H9 (cell line): ENCODE measurements around the gene CTU2. TPM values are rescaled to one million over a fixed set of nuclear protein-coding genes. Genes with fewer than 3 reads are reported as not detected.
A peak's percentile ranks its signal among the peaks of the same experiment; 100 is the strongest.

Source experiments
- DNase-seq: peaks from one replicate; pipeline ENCODE4 v3.0.0-alpha.2; 2017
- H2AFZ ChIP-seq: one replicate; pipeline ENCODE4 v1.6.1; 2013; ENCODE audit warnings: mild to moderate bottlenecking, low read length, control low read depth, moderate library complexity
- H2AK5ac ChIP-seq: 2 replicates; pipeline ENCODE4 v1.6.1; 2013; ENCODE audit warnings: low read length, control low read depth, mixed read lengths; ENCODE audit not compliant: insufficient read length
- H2BK120ac ChIP-seq: one replicate; pipeline ENCODE4 v1.6.1; 2013; ENCODE audit warnings: low read depth, mild to moderate bottlenecking, low read length, control low read depth, inconsistent platforms; ENCODE audit not compliant: poor library complexity, severe bottlenecking
- H2BK12ac ChIP-seq: 2 replicates; pipeline ENCODE4 v1.6.1; 2013; ENCODE audit warnings: low read length, control low read depth, mixed read lengths, low read depth; ENCODE audit not compliant: insufficient read length
- H2BK15ac ChIP-seq: 2 replicates; pipeline ENCODE4 v1.6.1; 2013; ENCODE audit warnings: low read depth, low read length, control low read depth
- H2BK20ac ChIP-seq: one replicate; pipeline ENCODE4 v1.6.1; 2013; ENCODE audit warnings: low read depth, mild to moderate bottlenecking, low read length, control low read depth, inconsistent platforms; ENCODE audit not compliant: poor library complexity, severe bottlenecking
- H2BK5ac ChIP-seq: 2 replicates; pipeline ENCODE4 v1.6.1; 2013; ENCODE audit warnings: low read length, control low read depth, mixed read lengths; ENCODE audit not compliant: insufficient read length
- H3K14ac ChIP-seq: 2 replicates; pipeline ENCODE4 v1.6.1; 2013; ENCODE audit warnings: low read length, control low read depth; ENCODE audit not compliant: insufficient read depth
- H3K18ac ChIP-seq: 2 replicates; pipeline ENCODE4 v1.6.1; 2013; ENCODE audit warnings: low read depth, mild to moderate bottlenecking, mixed read lengths, low read length, control low read depth; ENCODE audit not compliant: insufficient read length
- H3K23ac ChIP-seq: 2 replicates; pipeline ENCODE4 v1.6.1; 2013; ENCODE audit warnings: low read length, control low read depth, mixed read lengths, low read depth; ENCODE audit not compliant: insufficient read length
- H3K23me2 ChIP-seq: 2 replicates; pipeline ENCODE4 v1.6.1; 2013; ENCODE audit warnings: low read depth, mild to moderate bottlenecking, mixed read lengths, low read length, control low read depth; ENCODE audit not compliant: insufficient read length, poor library complexity, severe bottlenecking
- H3K27ac ChIP-seq: 2 replicates; pipeline ENCODE4 v1.5.1; 2013; ENCODE audit warnings: low read length, control low read depth, mixed read lengths, low read depth; ENCODE audit not compliant: insufficient read length
- H3K27me3 ChIP-seq: 2 replicates; pipeline ENCODE4 v1.6.1; 2013; ENCODE audit warnings: low read length, control low read depth, inconsistent platforms; ENCODE audit not compliant: insufficient read depth
- H3K4ac ChIP-seq: 2 replicates; pipeline ENCODE4 v1.6.1; 2013; ENCODE audit warnings: low read depth, mild to moderate bottlenecking, control low read depth, inconsistent platforms, low read length, moderate library complexity
- H3K4me1 ChIP-seq: 2 replicates; pipeline ENCODE4 v1.6.1; 2013; ENCODE audit warnings: low read length, control low read depth, inconsistent platforms; ENCODE audit not compliant: insufficient read depth
- H3K4me2 ChIP-seq: 2 replicates; pipeline ENCODE4 v1.6.1; 2013; ENCODE audit warnings: low read length, control low read depth, mixed read lengths; ENCODE audit not compliant: insufficient read length, insufficient read depth
- H3K56ac ChIP-seq: 2 replicates; pipeline ENCODE4 v1.6.1; 2013; ENCODE audit warnings: low read depth, mild to moderate bottlenecking, mixed read lengths, low read length, control low read depth; ENCODE audit not compliant: insufficient read length
- H3K79me1 ChIP-seq: 2 replicates; pipeline ENCODE4 v1.6.1; 2013; ENCODE audit warnings: low read depth, mild to moderate bottlenecking, moderate library complexity, low read length, control low read depth, inconsistent platforms; ENCODE audit not compliant: insufficient read depth, poor library complexity, severe bottlenecking
- H3K79me2 ChIP-seq: 2 replicates; pipeline ENCODE4 v1.6.1; 2013; ENCODE audit warnings: low read length, control low read depth, inconsistent platforms; ENCODE audit not compliant: insufficient read depth
- H3K9ac ChIP-seq: 2 replicates; pipeline ENCODE4 v1.6.1; 2013; ENCODE audit warnings: low read length, control low read depth, mixed read lengths; ENCODE audit not compliant: insufficient read length; ENCODE audit errors: extremely low read depth
- H3K9me3 ChIP-seq: one replicate; pipeline ENCODE4 v1.6.1; 2013; ENCODE audit warnings: low read depth, low read length, inconsistent platforms; ENCODE audit not compliant: control insufficient read depth
- H3T11ph ChIP-seq: one replicate; pipeline ENCODE4 v1.6.1; 2013; ENCODE audit warnings: mild to moderate bottlenecking, low read length, control low read depth, inconsistent platforms
- H4K20me1 ChIP-seq: one replicate; pipeline ENCODE4 v1.6.1; 2013; ENCODE audit not compliant: control insufficient read depth, insufficient read length, insufficient read depth
- H4K5ac ChIP-seq: 2 replicates; pipeline ENCODE4 v1.6.1; 2013; ENCODE audit warnings: low read depth, mild to moderate bottlenecking, mixed read lengths, low read length, control low read depth; ENCODE audit not compliant: insufficient read length
- H4K8ac ChIP-seq: replicated peaks from 2 replicates; pipeline ENCODE4 v1.6.1; 2013; ENCODE audit warnings: low read length, control low read depth, mixed read lengths, low read depth; ENCODE audit not compliant: insufficient read length
- H4K91ac ChIP-seq: 2 replicates; pipeline ENCODE4 v1.6.1; 2013; ENCODE audit warnings: low read depth, mild to moderate bottlenecking, moderate library complexity, mixed read lengths, low read length, control low read depth; ENCODE audit not compliant: insufficient read length
- H3K27ac Mint-ChIP-seq, 3 experiments: 2 replicates in 2 of 3; 3 replicates in 1 of 3; pipeline ENCODE4 v1.8.0; 2020 to 2021; ENCODE audit warnings: mixed read lengths in 3 of 3, mild to moderate bottlenecking in 1 of 3, moderate library complexity in 1 of 3
- H3K27me3 Mint-ChIP-seq: 2 replicates; pipeline ENCODE4 v1.8.0; 2021; ENCODE audit warnings: low read depth, mild to moderate bottlenecking, moderate library complexity, mixed read lengths
- H3K36me3 Mint-ChIP-seq, 3 experiments: 2 replicates in 2 of 3; 3 replicates in 1 of 3; pipeline ENCODE4 v1.8.0; 2020 to 2021; ENCODE audit warnings: low read depth in 3 of 3, mixed read lengths in 3 of 3; ENCODE audit not compliant: insufficient read depth in 1 of 3
- H3K4me1 Mint-ChIP-seq, 2 experiments: 2 replicates each; pipeline ENCODE4 v1.8.0; 2020; ENCODE audit warnings: mixed read lengths in 2 of 2
- H3K4me3 Mint-ChIP-seq, 2 experiments: 2 replicates in 1 of 2; 3 replicates in 1 of 2; pipeline ENCODE4 v1.8.0; 2020 to 2021; ENCODE audit warnings: mild to moderate bottlenecking in 2 of 2, mixed read lengths in 2 of 2, moderate library complexity in 1 of 2
- H3K9me3 Mint-ChIP-seq, 2 experiments: 2 replicates in 1 of 2; 3 replicates in 1 of 2; pipeline ENCODE4 v1.8.0; 2020; ENCODE audit warnings: mild to moderate bottlenecking in 2 of 2, mixed read lengths in 2 of 2, moderate library complexity in 1 of 2
- CTCF ChIP-seq: fragments of 200-600 bp; sonication (generic); conservative IDR thresholded peaks from 3 replicates; pipeline ENCODE4 v1.8.0; 2021; ENCODE audit warnings: antibody characterized with exemption, mild to moderate bottlenecking
- whole genome bisulfite sequencing: extraction: QIAGEN DNeasy Blood & Tissue Kit; methylation state at CpG from one replicate; pipeline ENCODE4 v1.1.7; 2013; ENCODE audit warnings: missing lambda C conversion rate, low lambda C conversion rate, mixed read lengths; ENCODE audit not compliant: insufficient read length; ENCODE audit errors: extremely low coverage; 5-methylcytosine and 5-hydroxymethylcytosine counted together
- long read RNA-seq: library from polyadenylated mRNA; unstranded; transcript quantifications from one replicate; pipeline ENCODE4 v2.0.0, GENCODE V29; 2020
- total RNA-seq: library from RNA; stranded (reverse); gene quantifications from 2 replicates; pipeline ENCODE4 v1.2.1, GENCODE V29; 2021

CTU2 gene
- total RNA-seq, result 31.5 and 32.8 TPM in 2 replicates
- long read RNA-seq, transcript CTU2-204 (14 exons, 1,586 nt), result minor isoform, 13 of 204 reads
- long read RNA-seq, transcript CTU2-202 (15 exons, 1,751 nt), result major isoform, 124 of 204 reads
- long read RNA-seq, partial matches to known transcripts, result 15 of 204 reads
- long read RNA-seq, other reads (novel, unspliced or antisense), result 47 of 204 reads

DNA sequence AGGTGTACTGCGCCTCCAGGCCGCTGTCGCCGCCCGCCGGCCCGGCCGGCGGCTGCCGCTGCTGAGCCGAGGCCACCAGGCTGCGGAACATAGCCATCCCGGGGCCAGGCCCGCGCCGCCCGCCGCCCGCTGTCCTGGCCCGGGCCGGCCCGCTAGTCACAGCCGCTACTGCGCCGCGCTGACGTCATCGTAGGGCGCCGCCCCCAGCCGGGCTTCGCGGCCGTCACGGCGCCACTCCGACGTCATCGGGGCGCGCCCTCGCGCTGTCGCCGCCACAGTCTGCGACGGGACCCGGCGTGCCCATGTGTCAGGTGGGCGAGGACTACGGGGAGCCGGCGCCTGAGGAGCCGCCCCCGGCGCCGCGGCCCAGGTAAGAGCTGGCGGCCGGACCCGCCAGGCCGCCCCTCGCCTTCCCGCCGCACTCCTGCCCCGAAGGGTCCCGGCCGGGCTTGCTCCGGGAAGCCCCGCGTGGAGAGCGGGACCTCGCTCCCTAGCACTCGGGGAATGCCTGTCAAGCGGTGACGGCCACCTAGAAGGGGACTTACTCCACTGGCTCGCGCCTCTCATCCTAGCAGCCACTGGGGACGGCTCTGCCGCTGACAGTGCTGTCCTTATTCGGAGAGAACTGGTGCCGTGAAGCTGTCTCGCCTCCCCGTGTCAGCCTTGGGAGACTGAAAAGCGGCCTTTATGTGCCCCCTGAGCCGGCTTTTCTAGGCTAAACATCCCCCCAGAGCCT is at the start of gene CTU2, which contains the start of gene RNF166:
Gene CTU2, plus strand, starts transcription at position 275 of the 736 bp plus-strand sequence. Its CDS starts 28 bp downstream, at position 303.
Gene RNF166, minus strand, starts transcription at position 180 of the 736 bp plus-strand sequence. Its CDS starts 83 bp downstream, at position 97.
- peak within 1 kb of the TSS in 2 of 3 experiments; percentile 10 to 91; a peak in 3 of 7 replicates for H3K27ac Mint-ChIP-seq
- Histone ChIP-seq H2BK20ac (no peak within 1 kb of the TSS), H3K4ac (no peak within 1 kb of the TSS), H3K27ac (no peak within 1 kb of the TSS), H4K20me1 (no peaks in the 10 kb centered on the region), H3K79me1 (peaks cover 7% of the 10 kb centered on the region), H3K56ac (no peak within 1 kb of the TSS), H3T11ph (no peak within 1 kb of the TSS), H3K4me1 (peaks cover 4% of the 10 kb centered on the region; the same call in 1 of the 2 replicates), H4K5ac (no peak within 1 kb of the TSS), H3K9me3 (no peaks in the 10 kb centered on the region), H2AFZ (no peak within 1 kb of the TSS), H2BK12ac (no peak within 1 kb of the TSS), H3K9ac (peak within 1 kb of the TSS; percentile 45), H3K27me3 (no peaks in the 10 kb centered on the region), H2AK5ac (no peak within 1 kb of the TSS), H3K23me2 (peaks cover 6% of the 10 kb centered on the region), H3K23ac (no peak within 1 kb of the TSS), H4K91ac (no peak within 1 kb of the TSS), H3K79me2 (peaks cover 3% of the 10 kb centered on the region; the same call in 1 of the 2 replicates), H3K18ac (no peak within 1 kb of the TSS), H4K8ac (no peak within 1 kb of the TSS), H3K4me2 (peak within 1 kb of the TSS; percentile 95), H2BK120ac (no peak within 1 kb of the TSS), H2BK15ac (no peak within 1 kb of the TSS), H3K14ac (no peak within 1 kb of the TSS; the same call in 1 of the 2 replicates), H2BK5ac (no peak within 1 kb of the TSS)
- no peaks in the 10 kb centered on the region for H3K27me3 Mint-ChIP-seq
- TF ChIP-seq CTCF, result no peak
- no CpG with 5 or more reads among the region's 86 CpGs for WGBS
- DNase-seq, result peak; percentile 85
- H3K9me3 Mint-ChIP-seq, result no peaks in the 10 kb centered on the region; a peak in 1 of 5 replicates
- peaks cover 16 to 17% of the 10 kb centered on the region in 2 experiments for H3K4me1 Mint-ChIP-seq
- H3K4me3 Mint-ChIP-seq, result peak within 1 kb of the TSS; percentile 83 to 89
- peaks cover 0 to 4% (median 2%) of the 10 kb centered on the region in 3 experiments; a peak in 3 of 7 replicates for H3K36me3 Mint-ChIP-seq
